HG03558 (cell line): ENCODE data around the gene C5.

Source experiments
- ATAC-seq: cut with Tn5 transposase; IDR thresholded peaks from one replicate; pipeline ENCODE4 v1.9.1; 2021; ENCODE audit warnings: moderate number of reproducible peaks; ENCODE audit not compliant: unreplicated experiment; ENCODE audit errors: extremely low read depth

Gene C5

DNA sequence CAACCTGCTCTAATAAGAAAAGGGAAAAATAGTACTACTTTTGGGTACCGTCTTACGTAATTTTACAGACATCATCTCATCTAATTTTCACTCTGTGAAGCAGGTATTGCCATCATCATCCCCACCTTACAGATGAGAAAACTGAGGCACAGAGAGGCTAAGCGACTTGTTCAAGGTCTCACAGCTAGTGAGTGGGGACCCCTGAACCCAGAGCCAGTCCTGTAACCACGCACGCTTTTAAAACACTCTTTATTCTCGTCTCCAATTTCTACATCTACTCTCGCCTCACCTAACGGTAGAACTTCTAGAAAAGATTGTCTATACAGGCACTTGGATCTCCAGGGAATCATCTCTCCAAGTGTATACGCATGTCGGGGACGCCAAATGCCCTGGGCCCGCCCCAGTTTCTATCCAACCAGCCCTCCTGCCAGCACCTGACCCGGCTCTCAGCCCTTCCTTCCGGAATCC, 122.0 kb downstream of the C5 start:
- ATAC-seq: no peak

DNA sequence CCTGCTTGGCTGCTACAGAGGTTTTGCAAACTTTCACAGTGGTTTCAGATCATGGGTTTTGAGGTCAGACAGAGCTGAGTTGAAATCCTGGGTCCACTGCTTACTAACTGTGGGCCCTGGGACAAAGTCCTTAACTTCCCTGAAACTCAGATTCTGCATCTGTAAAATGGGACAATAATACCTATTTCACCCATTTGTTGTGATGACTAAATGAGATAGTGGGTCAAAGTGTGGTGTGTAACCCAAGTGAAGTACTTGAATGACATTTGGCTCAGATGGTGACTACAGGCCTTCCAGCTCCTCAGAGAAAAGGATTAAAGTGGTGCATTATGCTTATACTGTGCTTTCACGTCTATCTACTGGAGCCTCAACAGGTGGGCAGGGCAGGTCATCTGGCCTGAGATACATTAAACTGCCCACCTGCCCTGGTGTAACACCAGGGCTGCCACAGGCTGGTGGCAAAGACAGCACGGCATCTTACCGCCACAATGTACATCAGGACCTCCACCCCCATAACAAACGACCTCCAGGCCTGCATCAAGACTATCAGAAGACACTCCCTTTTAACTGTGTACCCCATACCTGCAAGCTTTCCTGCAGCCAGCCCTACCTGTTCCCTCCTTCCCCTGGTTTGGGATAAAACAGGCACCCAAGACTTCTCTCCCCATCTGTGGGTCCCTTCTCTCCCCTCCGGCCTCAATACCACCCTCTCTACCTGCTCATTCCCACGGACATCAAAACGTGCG, 122.6 kb downstream of the C5 start:
- ATAC-seq: no peak

DNA sequence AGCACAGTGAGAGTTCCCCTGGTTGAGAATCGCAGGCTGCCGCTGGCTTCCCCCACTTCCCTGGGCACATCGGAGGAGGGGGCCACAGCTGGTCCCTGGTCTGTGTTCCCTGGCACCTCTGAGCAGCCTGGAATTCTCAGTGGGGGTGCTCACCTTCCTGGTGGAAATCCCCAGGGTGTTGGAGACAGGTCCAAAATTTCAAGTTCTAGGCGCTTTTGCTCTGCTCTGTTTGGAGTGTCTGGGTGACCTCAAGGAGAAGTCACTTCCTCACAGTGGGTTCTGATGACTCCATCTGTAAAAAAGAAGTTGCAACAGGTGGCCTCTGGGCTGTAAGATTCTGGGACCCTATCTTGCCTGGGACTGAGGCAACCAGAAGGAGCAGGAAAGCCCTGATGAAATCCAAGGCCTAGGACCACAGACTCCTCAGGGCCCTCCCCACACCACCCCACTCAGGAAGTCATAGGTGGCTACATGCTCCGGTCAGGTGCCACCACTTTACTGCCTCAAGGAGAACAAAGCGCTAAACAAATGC, 123.6 kb downstream of the C5 start, which contains the start of gene TRAF1:
Gene TRAF1 (minus strand): TSS at position 400 of the 532 bp plus-strand sequence. CDS start 721 bp downstream, outside the sequence.
- peak; percentile 4 for ATAC-seq

DNA sequence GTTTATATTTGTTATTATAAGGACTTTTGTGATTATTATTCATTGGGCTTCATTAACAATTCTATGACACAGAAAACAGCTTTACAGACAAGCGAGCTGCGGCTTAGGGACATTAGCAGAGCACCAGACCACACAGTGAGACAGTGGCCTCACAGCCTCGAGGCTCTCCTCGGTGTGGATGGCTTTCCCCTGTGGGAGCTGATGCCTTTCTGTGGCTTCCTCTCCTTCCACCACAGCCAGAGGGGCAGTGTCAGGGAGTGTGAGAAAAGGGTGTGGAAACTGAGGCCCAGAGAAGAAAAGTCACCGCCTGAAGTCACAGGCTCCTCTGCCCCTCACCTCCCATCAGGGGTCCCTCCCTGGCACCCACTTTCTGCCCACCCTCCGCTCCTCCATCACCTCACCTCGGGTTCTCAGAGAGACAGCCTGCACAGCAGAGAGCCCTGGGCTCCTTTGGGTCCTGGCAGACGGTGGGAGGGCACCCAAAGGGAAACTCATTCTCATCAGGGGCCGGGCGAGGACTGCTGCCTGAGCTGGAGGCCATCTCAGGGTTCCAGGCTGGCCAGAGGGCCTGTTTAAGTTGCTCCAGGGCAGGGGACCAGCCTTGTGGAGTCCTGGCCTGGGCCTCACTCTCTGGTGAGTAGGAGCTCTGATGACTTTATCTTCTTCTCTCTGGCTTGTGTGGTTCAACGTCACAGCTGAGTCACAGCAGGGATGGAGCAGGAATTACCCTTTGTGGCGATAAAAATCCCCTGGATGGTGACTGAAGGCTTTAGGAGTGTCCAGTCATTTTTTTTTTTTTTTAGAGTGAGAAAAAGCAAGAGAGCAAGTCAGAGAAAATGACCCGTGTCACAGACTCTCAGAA, 124.3 kb downstream of the C5 start:
- peak; percentile 42 for ATAC-seq

DNA sequence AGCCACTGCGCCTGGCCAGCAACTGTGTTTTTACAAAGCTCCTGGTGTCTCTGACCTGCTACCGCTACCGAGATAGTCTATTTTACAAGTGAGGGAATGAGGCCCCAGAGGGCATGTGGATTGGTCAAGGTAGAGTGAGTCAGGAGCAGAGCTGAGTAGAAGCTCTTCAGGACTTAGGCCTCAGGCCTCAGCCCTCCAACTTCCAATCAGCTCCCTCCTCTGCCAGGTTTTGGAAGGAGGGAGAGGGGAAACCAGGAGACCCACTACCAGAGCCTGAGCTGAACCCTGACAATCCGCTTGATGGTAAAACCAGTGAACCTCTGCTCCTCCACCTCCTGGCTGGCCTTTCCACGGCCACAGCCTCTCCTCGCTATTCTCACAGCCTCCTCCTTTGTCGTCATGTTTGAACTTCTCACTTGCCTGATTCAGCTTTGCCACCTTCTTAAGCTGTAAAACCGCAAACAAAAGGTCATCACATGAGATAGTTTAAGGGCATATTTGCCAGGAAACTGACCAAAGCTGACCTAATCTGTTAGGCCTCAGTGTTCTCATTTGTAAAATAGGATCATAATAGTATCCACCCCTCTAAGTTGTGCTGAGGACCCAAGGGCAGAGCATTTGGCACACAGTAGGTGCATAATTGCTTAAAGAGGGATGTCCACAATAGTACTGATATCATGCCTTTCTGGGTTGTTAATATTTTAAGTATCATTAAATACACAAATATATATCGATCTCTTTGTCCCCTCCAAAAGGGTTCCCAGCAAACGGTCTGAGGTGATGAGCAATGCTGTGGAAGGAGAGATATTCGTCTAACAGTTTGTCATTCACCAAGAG, 125.2 kb downstream of the C5 start:
- ATAC-seq: no peak

DNA sequence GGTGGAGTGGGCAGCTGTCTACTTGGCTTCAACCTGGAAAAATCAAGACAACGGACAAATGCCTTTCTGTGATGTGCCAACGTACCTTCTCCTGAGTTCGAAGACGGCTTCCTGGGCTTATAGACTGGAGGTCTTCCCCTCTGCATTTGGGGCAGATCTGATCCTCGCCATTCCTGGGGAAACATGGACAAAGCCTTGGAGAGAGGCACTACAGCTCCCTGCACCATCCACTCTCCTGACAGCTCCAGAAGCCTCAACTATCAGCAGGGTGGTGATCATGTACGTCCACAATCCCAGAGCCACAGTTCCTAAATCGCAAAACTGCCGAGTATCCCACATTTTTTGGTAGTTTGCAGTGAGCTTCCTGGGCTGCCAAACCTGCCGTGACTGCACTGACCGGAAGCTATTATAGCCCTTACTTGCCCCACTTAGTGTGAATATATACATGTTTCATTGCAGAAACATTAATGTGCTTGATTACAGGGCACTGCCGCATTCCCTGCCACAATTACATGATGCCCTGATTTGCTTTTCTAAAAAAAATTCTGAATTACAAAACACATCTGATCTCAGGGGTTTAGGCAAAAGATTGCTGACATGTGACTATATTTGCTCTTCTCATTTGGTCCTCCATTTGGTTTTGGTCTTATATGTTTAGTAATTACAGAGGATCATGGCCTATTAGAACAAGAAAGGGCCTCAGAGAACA, 126.3 kb downstream of the C5 start:
- ATAC-seq: no peak

DNA sequence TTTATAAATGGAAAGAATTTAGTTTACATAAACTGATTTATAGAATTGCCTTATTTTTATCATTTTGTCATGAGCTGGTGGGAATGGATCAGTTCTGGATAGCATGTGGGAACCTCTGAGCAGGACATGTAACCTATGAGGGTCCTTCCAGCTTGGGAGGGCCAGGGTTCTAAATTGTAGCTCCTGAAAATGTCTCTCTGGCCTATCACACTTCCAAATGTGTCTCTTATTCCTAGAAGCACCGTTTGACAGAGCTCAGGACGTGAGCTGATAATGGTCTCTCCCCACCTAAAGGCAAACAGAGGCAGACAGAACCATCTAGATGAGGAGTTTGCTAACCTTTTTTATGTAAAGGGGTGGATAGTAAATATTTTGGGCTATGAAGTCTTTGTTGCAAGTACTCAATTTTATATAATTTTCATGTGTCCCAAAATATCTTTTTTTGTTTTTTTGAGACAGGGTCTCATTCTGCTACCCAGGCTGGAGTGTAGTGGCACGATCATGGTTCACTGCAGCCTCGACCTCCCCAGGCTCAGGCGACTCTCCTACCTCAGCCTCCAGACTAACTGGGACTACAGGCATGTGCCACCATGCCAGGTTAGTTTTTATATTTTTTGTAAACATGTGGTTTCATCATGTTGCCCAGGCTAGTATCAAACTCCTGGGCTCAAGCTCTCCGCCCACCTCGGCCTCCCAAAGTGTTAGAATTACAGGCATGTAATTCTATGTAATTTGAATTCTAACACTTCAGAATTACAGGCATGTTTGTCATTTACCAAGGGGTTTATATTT, 127.5 kb downstream of the C5 start:
- no peak for ATAC-seq

DNA sequence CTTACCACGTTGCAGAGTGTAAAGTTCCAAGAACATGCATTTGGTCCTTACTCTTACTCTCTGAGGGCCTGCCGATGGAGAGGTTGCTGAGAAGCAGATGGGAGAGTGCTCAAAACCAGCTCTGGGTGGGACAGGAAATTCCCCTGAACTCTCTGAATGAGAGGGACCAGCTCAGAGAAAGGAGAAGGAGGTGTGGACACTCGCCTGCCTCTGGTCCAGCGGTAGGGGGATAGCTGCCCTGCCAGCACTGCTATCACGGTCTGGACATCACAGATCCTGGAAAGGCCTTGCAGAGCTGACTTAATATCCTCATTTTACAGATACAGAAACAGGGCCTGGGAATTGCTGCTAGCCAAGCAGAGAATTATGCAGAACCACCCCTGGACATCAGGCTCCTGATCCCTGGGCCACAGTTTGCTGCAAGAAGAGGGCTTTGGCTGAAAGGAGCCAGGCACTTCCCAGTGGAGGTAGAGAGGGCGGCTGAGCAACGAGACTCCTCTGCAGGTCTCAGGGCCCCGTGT, 128.4 kb downstream of the C5 start:
- ATAC-seq: no peak

DNA sequence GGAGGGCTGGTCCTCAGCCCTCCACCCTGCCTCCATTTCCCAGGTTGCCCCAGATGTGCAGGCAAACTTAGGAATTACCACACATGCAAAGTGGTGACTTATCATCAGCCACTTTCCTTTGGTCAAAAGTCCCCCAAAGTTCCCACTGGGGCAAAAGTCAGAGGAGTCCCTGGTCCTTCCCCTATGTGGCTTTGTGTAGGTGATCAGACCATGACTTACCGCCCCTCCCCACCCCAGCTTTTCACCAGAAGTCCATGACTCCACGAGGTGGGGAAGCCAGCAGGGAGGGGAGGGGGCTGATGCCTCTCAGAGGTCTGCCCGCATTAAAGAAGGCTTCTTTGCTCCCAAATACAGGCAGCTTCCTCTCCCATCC, 129.3 kb downstream of the C5 start:
- ATAC-seq: no peak

DNA sequence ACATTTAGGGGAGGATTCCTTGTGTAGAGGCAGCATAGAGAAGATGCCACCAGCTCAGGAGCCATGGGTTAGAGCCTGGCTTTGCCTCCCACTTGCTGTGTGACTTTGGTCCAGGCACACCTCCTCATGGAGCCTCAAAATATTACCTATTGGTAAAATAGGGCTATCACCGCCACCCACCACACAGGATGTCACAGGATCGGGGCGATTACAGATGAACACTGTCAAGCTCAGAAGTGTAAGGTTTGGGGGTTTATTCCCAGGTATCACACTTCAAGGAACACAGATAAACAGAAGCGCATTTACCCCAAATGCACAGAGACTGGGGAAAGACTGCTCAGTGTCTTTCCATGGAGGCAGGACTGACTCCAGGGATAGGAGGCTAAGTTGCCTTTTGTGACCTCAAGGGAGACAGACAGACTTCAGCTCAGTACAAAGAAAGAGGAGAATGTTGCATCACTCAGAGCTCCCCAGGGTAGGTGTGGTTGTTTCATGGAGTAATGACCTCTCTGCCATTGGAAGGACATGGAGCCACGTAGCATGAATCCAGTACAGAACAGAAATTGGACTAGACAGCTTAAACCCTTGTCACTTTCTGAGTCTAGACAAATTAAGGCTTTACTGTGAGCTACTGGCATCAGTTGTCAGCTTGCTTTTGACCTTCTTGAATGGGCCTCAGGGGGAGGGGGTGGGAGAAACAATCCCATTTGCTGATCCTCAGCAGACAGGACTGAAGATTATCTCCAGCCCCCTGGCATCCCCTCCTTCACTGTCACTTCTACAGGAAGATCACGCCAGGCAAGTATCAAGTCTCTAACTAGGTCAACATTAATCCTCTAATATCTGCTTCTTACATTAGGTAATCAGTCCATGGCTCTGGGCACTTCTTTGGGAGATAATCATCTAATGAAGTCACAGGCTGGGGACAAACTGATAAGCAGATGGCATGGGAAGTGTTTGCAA, 130.0 kb downstream of the C5 start:
- ATAC-seq: no peak

DNA sequence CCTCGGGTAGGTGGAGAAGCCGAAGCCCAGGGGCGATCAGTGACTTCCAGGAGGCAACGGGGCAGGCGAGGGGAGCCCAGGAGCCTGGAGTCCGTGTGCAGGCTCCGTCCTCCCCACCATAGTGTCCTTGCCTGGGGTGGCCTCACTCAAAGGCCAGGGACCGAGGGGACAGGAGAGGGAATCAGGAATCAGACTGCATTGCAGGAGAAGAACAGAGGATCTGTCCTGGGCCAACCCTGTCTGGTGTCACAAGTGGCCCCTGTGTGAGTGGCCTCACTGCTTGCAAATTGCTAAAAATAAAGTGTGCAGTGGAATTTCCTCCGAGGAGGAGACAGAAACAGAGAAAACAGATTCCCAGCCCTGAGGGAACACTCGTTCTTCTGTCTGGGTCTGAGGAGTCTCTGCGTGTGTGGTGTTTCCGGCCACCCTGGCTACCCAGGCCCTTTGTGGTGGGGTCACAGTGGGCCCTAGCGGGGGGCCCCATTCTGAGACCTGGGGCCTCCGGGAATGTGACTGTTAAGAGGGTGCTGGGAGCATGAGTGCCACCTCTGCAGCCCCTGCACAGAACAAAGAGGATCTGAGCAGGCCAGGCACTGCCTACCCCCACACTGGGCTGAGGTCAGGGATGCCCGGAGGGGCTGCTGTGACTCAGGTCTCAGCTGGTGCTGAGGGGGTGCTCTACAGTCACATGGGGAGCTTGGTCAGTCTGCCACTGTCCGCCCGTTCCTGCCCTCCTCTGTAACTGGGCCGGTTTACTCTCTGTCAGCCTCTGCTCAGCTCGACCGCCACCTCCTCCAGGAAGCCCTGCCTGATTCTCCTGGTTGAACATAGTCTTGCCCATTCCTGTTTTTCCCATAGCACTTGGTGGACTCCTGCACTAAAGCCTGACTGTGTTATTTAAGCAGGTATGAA, 130.9 kb downstream of the C5 start:
- no peak for ATAC-seq

DNA sequence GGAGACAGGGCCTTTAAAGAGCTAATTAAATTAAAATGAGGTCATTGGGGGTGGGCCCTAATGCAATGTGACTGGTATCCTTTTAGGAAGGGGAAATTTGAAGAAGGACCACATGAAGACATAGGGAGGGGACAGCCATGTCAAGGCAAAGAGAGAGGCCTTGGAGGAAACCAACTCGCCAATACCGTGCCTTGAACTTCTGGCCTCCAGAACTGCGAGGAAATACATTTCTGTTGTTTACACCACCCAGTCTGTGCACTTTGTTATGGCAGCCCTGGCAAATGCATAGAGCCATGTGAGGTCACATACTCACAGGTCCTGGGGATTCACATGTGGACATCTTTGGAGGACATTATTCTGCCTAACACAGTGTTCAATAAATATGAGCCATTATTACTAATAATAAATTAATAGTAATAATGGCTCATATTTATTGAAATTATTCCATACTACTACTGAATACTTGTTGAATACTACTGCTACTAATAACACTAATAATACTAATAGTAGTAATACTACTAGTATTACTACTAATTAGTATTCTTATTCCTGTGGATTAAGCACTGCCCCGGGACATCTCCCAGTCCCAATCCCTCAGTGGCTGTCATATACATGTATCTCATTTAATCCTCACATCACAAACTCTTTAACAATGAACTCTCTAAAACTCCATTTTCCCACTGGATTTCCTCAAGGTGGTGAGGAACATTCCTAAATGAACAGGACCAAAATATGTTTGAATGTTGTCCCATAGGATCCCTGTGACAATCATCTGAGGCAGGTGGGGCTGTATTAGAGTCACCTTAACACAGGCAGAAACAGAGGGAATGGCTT, 131.9 kb downstream of the C5 start:
- ATAC-seq: no peak

DNA sequence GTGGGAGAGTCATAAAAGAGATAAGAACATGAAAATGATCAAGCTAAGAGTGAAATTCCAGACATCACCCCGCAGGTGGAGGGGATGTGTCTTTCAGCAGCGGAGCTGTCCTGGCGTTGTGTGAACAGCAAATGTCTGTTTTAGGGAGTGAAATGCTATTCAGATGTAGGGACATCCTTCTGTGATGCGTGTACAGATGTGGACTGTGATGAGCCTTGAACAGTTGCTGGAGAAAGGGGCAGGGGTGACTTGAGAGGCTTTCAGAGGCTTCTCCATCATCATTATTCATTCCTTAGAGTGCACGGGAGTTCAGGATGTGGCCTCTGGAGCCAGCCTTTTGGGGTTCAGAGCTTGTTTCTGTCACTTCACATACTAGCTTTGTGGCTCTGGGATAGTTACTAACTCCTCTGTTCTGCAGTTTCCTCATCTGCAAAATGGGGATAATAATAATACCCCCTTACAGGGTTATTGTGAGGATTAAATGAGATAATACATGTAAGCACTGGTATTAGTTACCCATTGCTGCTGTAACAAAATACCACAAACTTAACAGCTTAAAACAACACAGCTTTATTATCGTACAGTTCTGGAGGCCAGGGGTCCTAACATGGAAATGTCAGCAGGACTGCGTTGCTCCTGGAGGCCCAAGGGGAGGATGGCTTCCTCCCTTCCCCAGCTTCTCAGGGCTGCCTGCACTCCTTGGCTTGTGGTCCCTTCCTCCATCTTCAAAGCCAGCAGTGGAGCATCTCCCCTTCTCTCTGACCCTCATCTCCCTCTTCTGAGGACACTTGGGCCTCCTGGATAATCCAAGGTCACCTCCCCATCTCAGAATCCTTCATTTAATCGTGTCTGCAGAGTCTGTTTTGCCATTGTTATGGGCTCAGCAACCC, 132.8 kb downstream of the C5 start:
- ATAC-seq: no peak

DNA sequence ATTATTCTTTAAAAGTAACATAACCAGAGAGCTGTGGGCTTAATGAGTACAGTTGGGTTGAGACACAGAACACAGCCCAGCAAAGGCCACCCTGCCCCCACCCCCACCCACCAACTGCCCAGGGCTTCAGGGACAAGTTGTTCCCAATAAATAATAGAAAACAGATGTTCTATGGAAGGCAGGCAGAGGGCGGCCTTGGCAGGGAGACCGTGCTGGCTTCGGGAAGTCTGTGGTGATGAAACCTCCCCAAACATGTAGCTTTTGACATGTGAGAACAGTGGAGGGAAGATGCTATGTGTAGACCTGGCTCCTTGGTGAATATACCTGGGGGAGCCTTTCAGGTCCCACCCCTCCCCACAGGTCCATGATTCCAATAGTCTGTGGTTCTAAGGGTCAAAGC, 133.5 kb downstream of the C5 start:
- ATAC-seq: no peak
